SKM-1 (cell line): Measurements from ENCODE around the gene CCNDBP1.

ENCODE experiments used
- DNase-seq: peaks from one replicate; lab custom pipeline; 2025; ENCODE audit not compliant: unreplicated experiment; lab: John Stamatoyannopoulos, UW

CCNDBP1 gene

GRCh38 chr15:43243020-43243645 is 57.9 kb downstream of the CCNDBP1 start:
- no peak for DNase-seq

- no peak for DNase-seq
Measured at GRCh38 chr15:43244092-43244491, 58.9 kb downstream of the CCNDBP1 start.

GRCh38 chr15:43246261-43246774 is 61.1 kb downstream of the CCNDBP1 start:
- DNase-seq, result no peak
